Tibial nerve (tissue), 4 donors: ENCODE measurements around the gene FBXW5. TPM values are rescaled to one million over a fixed set of nuclear protein-coding genes. Genes with fewer than 3 reads are reported as not detected.

Source experiments
- DNase-seq, 2 donors: peaks; one replicate each; pipeline ENCODE4 v3.0.0-alpha.2; 2019; ENCODE audit warnings: low spot score in 2 of 2
- H3K27ac ChIP-seq, 4 donors: fragments of 200-600 bp; sonication (generic) in 3 of 4; one replicate each; pipeline ENCODE4 v1.5.1; 2017 to 2019; ENCODE audit warnings: mild to moderate bottlenecking in 1 of 4
- H3K27me3 ChIP-seq, 2 donors: fragments of 200-600 bp; sonication (generic) in 1 of 2; one replicate each; pipeline versions ENCODE4 v1.5.1 to v1.6.0; 2017 to 2019
- H3K36me3 ChIP-seq, 3 donors: fragments of 200-600 bp; sonication (generic); one replicate each; pipeline ENCODE4 v1.5.1; 2018 to 2019
- H3K4me1 ChIP-seq, 4 donors: fragments of 200-600 bp; sonication (generic) in 3 of 4; one replicate each; pipeline ENCODE4 v1.5.1; 2017 to 2019
- H3K4me3 ChIP-seq, 4 donors: fragments of 200-600 bp; sonication (generic) in 3 of 4; one replicate each; pipeline ENCODE4 v1.5.1; 2017 to 2019; ENCODE audit warnings: mild to moderate bottlenecking in 1 of 4, moderate library complexity in 1 of 4
- H3K9me3 ChIP-seq, 4 donors: fragments of 200-600 bp; sonication (generic) in 3 of 4; one replicate each; pipeline ENCODE4 v1.5.1; 2017 to 2019
- EP300 ChIP-seq, 2 donors: sonication (generic); formaldehyde crosslinking; IDR thresholded peaks; one replicate each; pipeline ENCODE4 v1.6.1; 2017; ENCODE audit warnings: antibody characterized with exemption in 2 of 2, mild to moderate bottlenecking in 1 of 2
- POLR2A ChIP-seq, 2 donors: fragments of 450-650 bp; IDR thresholded peaks; one replicate each; pipeline ENCODE4 v1.6.1; 2017; ENCODE audit warnings: antibody characterized with exemption in 2 of 2, mild to moderate bottlenecking in 2 of 2, moderate library complexity in 2 of 2
- whole genome bisulfite sequencing, 2 donors: methylation state at CpG; one replicate each; pipeline ENCODE4 v1.1.5; 2018; 5-methylcytosine and 5-hydroxymethylcytosine counted together
- total RNA-seq, 4 donors: library from RNA; depleted of rRNA; stranded (reverse); fragments of >200 nt; gene quantifications; one replicate each; pipeline ENCODE4 v1.1.0, GENCODE V29; 2016
- TF ChIP-seq, protein P1 (sequence below), 5 experiments: fragments of 200-600 bp in 3 of 5; fragments of 450-650 bp in 2 of 5; sonication (generic) in 3 of 5; IDR thresholded peaks; one replicate each; pipeline ENCODE4 v1.5.1; 2016 to 2019; ENCODE audit warnings: antibody characterized with exemption in 5 of 5, mild to moderate bottlenecking in 3 of 5, moderate library complexity in 2 of 5

FBXW5 gene
- total RNA-seq, 4 donors from 2014 or later: 138 to 227 (median 193) TPM

DNA sequence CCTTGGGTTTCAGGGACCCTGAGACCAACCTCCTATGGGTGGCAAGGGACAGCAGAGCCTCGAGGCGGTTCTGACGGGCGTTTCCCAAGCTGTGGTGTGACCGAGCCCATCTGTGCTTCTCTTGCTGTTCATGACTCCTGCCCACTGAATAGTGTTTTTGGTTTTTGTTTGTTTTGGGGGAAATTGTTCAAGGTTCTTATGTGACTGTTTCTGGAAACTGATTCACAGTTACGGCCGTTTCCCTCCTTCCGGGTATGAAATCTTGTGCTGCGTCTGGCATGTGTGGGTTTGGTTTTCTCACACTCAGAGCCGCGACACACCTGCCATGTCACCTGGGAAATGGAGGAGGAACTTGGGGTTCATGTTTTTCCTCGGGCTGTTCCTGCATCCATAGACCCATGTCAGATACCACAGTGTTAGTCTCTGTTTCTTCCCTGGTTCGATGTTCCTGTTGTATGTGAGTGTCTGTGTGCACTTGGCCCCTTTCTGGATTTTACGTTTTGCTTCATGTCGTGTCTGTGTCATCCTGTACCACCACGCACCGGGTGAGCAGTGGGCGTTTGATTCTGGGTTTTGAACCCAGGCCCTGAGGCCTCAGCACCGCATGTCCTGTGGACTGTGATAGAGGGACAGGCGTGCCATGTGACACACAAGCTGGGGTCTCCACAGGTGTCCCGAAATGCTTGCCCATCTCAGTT lies 28.8 kb downstream of the FBXW5 start:
- no peak for TF ChIP-seq POLR2A (IDR thresholded peaks at IDR 0.05)
- TF ChIP-seq, protein P1, sequence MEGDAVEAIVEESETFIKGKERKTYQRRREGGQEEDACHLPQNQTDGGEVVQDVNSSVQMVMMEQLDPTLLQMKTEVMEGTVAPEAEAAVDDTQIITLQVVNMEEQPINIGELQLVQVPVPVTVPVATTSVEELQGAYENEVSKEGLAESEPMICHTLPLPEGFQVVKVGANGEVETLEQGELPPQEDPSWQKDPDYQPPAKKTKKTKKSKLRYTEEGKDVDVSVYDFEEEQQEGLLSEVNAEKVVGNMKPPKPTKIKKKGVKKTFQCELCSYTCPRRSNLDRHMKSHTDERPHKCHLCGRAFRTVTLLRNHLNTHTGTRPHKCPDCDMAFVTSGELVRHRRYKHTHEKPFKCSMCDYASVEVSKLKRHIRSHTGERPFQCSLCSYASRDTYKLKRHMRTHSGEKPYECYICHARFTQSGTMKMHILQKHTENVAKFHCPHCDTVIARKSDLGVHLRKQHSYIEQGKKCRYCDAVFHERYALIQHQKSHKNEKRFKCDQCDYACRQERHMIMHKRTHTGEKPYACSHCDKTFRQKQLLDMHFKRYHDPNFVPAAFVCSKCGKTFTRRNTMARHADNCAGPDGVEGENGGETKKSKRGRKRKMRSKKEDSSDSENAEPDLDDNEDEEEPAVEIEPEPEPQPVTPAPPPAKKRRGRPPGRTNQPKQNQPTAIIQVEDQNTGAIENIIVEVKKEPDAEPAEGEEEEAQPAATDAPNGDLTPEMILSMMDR (IDR thresholded peaks at IDR 0.05): no peak
- no peak for TF ChIP-seq EP300 (IDR thresholded peaks at IDR 0.05)
- H3K4me3 ChIP-seq: no peak overlapping the region
- H3K9me3 ChIP-seq: no peaks in the 10 kb centered on the region
- no peaks in the 10 kb centered on the region for H3K4me1 ChIP-seq
- 85% methylated on average over 21 of the region's 21 CpGs for WGBS, 2 donors
- no peak overlapping the region for H3K27ac ChIP-seq
- H3K36me3 ChIP-seq: peaks cover 0 to 80% (median 7%) of the 10 kb centered on the region in 3 donors
- DNase-seq: no peak
- no peaks in the 10 kb centered on the region for H3K27me3 ChIP-seq

GRCh38 chr9:136913701-136914438 lies 30.7 kb downstream of the FBXW5 start:
- 88 to 96% methylated on average over 16 to 17 of the region's 17 CpGs for WGBS, 2 donors
- Histone ChIP-seq H3K27ac (no peak overlapping the region), H3K36me3 (peaks cover 0 to 84% (median 14%) of the 10 kb centered on the region in 3 donors), H3K27me3 (no peaks in the 10 kb centered on the region), H3K9me3 (no peaks in the 10 kb centered on the region), H3K4me1 (no peaks in the 10 kb centered on the region), H3K4me3 (no peak overlapping the region)
- TF ChIP-seq EP300 (IDR thresholded peaks at IDR 0.05) (no peak), POLR2A (IDR thresholded peaks at IDR 0.05) (no peak)
- TF ChIP-seq, protein P1 (IDR thresholded peaks at IDR 0.05): no peak
- DNase-seq: no peak

DNA sequence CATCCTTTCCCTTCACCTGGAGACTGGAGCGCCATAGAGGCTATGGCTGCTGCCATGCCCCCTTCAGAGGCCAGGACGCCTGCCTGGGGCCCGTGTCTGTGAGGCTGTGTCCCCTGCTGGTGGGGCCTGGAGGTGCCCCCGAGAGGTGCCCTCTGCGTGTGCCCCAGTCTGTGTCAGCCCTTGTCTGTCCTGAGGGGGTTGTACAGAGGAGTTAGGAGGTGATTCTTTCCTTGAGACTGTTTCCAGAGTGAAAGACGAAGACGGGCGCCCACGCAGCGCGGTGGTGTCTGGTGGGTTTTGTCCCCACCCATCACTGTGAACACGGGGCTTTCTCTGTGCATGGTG lies 33.7 kb downstream of the FBXW5 start:
- Histone ChIP-seq H3K4me1 (no peaks in the 10 kb centered on the region), H3K27ac (no peak overlapping the region), H3K27me3 (no peaks in the 10 kb centered on the region), H3K4me3 (no peak overlapping the region), H3K36me3 (peaks cover 0 to 90% (median 14%) of the 10 kb centered on the region in 3 donors), H3K9me3 (no peaks in the 10 kb centered on the region)
- no peak for DNase-seq
- no peak for TF ChIP-seq POLR2A (IDR thresholded peaks at IDR 0.05)
- TF ChIP-seq EP300 (IDR thresholded peaks at IDR 0.05): no peak
- TF ChIP-seq, protein P1 (IDR thresholded peaks at IDR 0.05): no peak
- 85 to 88% methylated on average over 12 of the region's 12 CpGs for WGBS, 2 donors

DNA sequence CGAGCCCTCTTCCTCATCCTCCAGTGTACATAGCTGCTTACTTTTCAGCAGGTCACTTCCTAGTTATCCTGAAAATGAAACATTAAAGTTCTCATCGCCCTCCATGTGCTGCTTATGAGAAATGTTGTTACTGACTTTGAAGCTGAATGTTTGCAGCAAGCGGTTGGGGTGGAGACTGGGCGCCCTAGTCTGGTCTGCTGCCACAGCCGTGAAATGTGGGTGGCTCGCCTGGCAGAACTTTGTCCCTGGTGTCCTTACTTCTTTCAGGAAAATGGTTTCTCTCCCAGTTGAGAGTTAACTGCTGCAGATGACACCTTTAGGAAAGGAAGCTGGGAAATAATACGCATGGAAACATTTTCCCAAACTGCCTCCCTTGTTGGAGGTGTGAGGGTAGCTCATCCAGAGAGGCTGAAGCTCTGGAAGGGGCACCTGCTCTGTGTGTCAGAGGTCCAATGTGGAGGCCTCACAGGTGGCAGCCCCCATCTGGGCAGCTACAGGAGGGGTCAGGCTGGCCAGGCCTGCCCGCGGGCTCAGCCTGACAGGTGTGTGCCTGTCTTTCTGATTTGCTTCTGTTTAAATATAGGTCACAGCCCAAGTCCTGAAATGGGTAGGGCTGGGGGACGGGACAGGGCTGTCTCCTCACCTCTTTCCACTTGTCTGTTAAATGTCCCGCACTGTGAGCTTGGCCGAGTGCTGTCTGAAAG lies 34.2 kb downstream of the FBXW5 start:
- WGBS, 2 donors: 85 to 95% methylated on average over 12 of the region's 12 CpGs
- H3K4me3 ChIP-seq: no peak overlapping the region
- no peak for DNase-seq
- no peaks in the 10 kb centered on the region for H3K27me3 ChIP-seq
- no peak for TF ChIP-seq EP300 (IDR thresholded peaks at IDR 0.05)
- no peak for TF ChIP-seq POLR2A (IDR thresholded peaks at IDR 0.05)
- TF ChIP-seq, protein P1 (IDR thresholded peaks at IDR 0.05): no peak
- no peaks in the 10 kb centered on the region for H3K4me1 ChIP-seq
- peaks cover 0 to 86% (median 14%) of the 10 kb centered on the region in 3 donors for H3K36me3 ChIP-seq
- H3K9me3 ChIP-seq: no peaks in the 10 kb centered on the region
- no peak overlapping the region for H3K27ac ChIP-seq
